HG03103 (cell line): ENCODE data around the gene SPEG.
A peak's percentile ranks its signal among the peaks of the same experiment; 100 is the strongest.

ENCODE experiments used
- ATAC-seq: cut with Tn5 transposase; IDR thresholded peaks from one replicate; pipeline ENCODE4 v1.9.1; 2021; ENCODE audit warnings: low read depth; ENCODE audit not compliant: unreplicated experiment

The SPEG gene

DNA sequence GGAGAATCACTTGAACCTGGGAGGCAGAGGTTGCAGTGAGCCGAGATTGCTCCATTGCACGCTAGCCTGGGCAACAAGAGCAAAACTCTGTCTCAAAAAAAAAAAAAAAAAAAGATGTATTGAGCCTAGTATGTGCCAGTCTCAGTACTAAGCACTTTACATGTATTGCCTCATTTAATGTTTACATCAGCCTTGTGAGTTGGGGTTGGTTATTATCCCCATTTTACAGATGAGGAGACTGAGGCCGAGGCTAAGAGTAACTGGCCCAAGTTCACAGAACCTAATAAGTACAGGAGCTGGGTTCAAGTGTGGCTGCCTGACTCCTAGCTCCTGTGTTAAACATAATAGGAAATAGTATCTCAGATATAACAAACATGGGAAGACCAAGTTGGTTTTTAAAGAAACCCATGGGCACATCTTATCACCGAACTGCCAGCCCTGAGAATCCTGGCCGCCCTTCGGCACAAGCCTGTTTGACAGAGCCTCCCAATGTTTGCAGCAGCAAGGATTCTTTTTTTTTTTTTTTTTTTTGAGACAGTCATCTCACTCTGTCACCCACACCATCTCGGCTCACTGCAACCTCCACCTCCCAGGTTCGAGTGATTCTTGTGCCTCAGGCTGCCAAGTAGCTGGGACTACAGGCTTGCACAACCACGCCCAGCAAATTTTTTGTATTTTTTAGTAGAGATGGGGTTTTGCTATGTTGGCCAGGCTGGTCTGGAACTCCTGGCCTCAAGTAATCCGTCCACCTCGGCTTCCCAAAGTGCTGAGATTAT, 39.8 kb downstream of the SPEG start:
- ATAC-seq: no peak

DNA sequence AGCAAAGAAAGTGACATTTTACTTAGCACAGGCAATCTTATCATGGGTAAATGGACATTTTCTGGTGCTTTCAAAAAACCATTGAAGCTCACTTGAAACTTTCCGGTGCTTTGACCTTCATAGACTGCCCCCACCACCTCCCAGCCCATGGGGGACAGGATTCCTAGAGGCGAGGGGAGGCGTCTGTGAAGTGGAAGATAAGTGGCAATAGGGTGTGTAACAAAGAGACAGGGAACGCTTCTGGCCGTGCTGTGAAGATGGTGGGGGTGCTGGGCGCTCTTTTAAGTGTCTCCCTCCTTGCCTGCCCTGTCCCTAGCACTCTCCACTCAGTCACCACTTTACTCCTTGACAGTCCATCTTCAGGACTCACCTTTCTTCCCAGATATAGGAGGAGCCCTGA, 40.6 kb downstream of the SPEG start:
- no peak for ATAC-seq

DNA sequence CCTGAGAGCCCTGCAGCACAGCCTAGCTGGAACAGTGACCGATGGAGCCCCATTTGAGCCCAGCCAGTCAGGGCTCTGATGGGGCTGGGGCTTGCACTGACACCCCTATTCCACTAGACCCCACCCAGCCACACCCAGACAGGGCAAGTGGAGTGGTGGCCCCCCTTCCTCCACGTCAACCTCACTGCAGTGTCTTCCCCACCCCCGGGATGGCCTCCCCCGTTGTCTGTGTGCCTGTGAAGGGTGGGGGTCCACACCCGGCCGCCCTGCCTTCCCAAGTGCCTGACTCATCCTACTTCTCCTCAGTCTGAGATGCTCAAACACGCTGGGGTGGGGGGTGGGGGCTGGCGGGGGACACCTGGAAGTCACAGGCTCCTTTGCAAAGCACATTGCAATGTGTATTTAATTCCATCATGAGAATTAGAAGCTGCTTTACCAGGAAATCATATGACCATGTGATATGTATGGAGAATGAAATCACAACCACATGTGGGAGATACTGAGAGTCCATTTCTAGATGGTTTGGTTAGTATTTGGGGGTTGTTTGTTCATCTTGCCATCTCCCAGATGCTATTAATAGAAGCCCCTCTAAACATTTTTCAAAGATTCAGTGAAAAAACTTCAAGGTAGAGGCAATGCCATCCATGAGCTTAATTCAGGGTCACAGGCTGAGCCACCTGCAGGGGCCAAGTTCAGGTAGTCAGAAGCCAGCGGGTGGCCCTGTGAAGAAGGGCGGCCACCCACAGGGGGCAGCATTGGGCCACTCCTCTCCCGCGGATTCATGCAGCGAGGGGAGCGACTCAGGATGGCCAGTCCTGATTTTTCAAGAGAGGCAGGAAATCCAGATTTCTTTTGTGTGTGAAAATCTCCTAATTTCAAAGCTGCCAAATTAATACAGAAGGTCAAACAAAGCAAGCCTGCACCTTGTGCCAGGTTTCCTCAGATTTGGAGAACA, 41.3 kb downstream of the SPEG start:
- peak; percentile 62 for ATAC-seq

DNA sequence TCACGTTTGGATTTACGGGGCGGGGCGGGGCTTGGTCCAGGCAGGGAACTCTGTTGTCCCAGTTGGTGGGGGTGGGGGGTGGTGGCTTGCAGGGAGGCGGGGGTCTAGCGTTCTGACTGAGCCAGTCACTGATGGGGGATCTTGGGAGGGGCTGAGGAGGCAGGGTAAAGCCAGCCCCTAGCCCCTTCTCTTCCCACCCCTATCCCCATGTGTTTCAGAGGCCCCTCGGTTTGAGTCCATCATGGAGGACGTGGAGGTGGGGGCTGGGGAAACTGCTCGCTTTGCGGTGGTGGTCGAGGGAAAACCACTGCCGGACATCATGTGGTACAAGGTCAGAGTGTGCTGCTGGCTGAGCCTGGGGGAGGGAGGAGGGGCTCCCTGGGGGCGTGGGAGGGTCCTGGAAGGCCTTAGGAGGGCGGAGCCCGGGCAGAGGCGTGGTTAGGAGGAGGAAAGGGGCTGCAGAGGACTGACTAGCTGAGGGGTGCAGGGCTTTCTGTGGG, 42.1 kb downstream of the SPEG start:
- no peak for ATAC-seq

DNA sequence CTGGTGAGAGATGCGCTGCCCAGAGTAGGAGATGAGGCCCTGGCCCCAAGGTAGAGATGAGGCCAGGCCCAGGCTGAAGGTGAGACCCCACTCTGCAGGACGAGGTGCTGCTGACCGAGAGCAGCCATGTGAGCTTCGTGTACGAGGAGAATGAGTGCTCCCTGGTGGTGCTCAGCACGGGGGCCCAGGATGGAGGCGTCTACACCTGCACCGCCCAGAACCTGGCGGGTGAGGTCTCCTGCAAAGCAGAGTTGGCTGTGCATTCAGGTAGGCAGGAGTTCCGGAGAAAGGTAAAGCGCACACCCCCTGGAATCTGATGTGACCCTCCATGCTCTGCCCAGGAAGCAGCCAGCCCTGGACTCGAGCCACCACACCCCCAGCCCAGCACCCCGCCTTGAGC, 42.5 kb downstream of the SPEG start:
- ATAC-seq: no peak

DNA sequence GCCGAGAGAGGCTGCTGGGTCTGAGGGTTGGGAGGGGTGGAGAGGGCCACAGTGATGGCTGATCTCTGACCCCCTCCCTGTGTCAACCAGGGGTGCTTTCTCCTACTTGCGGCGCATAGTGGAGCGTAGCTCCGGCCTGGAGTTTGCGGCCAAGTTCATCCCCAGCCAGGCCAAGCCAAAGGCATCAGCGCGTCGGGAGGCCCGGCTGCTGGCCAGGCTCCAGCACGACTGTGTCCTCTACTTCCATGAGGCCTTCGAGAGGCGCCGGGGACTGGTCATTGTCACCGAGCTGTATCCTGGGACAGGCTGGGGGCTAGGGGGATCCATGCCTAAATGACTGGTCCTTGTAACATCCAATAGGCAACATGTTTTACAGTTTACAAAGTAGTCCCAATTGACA, 43.2 kb downstream of the SPEG start:
- ATAC-seq: no peak

DNA sequence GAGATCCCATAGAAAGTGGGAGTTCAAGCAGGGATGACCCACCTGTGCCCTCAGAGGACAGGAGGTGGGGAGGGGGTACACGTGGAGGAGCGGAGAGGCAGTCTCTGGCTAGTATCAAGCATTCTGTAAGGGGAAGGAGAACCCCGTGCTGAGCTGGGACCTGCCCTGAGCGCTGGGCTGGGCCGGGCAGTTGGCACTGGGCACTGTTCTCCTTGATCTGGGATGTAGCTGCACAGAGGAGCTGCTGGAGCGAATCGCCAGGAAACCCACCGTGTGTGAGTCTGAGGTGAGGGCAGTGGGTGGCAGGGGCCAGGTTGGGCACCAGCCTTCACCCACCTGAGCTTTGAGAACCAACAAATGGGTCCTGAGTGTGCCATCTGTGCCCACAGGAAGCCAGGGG, 44.3 kb downstream of the SPEG start:
- no peak for ATAC-seq

DNA sequence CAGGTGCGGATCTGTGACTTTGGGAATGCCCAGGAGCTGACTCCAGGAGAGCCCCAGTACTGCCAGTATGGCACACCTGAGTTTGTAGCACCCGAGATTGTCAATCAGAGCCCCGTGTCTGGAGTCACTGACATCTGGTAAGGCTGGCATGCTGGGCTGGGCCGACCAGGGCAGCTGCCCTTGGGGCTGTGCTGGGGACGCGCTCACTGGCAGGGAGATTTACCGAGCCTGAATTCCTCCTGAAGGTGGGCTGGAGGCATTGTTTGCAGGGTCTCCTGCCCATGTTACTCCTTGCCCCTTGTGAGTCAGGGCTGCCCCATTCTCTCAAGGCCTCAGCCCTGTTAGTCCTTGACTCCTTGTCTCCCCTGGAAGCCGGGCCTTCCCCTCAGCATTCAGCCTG, 45.4 kb downstream of the SPEG start:
- no peak for ATAC-seq

DNA sequence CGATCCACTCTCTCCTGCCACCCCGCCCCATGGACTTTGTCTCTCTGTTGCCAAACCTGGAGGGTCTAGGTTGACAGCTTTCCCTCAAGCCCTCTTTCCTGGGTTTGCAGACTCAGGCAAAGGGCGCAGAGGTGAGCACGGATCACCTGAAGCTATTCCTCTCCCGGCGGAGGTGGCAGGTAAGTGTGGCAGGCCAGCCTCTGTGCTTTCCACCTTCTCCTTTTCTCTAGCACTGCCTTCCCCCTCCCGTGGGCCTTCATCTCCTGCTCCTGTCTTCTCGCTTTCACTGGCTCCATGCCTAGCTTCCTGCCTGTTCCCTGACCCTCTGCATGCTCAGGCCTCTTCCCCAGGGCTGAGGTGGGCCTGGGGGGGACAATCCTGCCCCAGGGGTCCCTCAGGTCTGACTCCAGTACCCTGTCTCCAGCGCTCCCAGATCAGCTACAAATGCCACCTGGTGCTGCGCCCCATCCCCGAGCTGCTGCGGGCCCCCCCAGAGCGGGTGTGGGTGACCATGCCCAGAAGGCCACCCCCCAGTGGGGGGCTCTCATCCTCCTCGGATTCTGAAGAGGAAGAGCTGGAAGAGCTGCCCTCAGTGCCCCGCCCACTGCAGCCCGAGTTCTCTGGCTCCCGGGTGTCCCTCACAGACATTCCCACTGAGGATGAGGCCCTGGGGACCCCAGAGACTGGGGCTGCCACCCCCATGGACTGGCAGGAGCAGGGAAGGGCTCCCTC, 48.2 kb downstream of the SPEG start:
- no peak for ATAC-seq

DNA sequence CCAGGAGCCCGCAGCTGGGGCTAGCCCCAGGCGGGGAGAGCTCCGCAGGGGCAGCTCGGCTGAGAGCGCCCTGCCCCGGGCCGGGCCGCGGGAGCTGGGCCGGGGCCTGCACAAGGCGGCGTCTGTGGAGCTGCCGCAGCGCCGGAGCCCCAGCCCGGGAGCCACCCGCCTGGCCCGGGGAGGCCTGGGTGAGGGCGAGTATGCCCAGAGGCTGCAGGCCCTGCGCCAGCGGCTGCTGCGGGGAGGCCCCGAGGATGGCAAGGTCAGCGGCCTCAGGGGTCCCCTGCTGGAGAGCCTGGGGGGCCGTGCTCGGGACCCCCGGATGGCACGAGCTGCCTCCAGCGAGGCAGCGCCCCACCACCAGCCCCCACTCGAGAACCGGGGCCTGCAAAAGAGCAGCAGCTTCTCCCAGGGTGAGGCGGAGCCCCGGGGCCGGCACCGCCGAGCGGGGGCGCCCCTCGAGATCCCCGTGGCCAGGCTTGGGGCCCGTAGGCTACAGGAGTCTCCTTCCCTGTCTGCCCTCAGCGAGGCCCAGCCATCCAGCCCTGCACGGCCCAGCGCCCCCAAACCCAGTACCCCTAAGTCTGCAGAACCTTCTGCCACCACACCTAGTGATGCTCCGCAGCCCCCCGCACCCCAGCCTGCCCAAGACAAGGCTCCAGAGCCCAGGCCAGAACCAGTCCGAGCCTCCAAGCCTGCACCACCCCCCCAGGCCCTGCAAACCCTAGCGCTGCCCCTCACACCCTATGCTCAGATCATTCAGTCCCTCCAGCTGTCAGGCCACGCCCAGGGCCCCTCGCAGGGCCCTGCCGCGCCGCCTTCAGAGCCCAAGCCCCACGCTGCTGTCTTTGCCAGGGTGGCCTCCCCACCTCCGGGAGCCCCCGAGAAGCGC, 49.1 kb downstream of the SPEG start:
- no peak for ATAC-seq

DNA sequence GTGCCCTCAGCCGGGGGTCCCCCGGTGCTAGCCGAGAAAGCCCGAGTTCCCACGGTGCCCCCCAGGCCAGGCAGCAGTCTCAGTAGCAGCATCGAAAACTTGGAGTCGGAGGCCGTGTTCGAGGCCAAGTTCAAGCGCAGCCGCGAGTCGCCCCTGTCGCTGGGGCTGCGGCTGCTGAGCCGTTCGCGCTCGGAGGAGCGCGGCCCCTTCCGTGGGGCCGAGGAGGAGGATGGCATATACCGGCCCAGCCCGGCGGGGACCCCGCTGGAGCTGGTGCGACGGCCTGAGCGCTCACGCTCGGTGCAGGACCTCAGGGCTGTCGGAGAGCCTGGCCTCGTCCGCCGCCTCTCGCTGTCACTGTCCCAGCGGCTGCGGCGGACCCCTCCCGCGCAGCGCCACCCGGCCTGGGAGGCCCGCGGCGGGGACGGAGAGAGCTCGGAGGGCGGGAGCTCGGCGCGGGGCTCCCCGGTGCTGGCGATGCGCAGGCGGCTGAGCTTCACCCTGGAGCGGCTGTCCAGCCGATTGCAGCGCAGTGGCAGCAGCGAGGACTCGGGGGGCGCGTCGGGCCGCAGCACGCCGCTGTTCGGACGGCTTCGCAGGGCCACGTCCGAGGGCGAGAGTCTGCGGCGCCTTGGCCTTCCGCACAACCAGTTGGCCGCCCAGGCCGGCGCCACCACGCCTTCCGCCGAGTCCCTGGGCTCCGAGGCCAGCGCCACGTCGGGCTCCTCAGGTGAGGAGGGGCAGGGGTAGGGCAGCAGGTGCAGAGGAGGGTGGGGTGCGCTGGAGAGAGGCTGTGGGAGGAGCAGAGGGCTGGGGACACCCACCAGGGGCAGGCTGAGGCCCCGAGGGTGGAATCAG, 49.9 kb downstream of the SPEG start:
- no peak for ATAC-seq

DNA sequence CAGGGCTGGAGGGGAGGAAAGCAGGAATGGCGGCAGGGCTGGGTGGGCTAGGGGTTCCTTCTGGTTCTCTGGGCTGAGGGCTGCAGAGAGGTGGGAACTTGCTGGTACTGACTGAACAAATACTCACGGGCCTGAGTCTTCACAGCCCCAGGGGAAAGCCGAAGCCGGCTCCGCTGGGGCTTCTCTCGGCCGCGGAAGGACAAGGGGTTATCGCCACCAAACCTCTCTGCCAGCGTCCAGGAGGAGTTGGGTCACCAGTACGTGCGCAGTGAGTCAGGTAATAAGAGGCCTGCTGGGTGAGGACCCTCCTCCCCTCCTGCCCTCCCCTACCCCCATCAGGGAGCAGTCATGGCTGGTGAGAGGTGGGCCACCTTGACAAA, 50.5 kb downstream of the SPEG start:
- no peak for ATAC-seq

DNA sequence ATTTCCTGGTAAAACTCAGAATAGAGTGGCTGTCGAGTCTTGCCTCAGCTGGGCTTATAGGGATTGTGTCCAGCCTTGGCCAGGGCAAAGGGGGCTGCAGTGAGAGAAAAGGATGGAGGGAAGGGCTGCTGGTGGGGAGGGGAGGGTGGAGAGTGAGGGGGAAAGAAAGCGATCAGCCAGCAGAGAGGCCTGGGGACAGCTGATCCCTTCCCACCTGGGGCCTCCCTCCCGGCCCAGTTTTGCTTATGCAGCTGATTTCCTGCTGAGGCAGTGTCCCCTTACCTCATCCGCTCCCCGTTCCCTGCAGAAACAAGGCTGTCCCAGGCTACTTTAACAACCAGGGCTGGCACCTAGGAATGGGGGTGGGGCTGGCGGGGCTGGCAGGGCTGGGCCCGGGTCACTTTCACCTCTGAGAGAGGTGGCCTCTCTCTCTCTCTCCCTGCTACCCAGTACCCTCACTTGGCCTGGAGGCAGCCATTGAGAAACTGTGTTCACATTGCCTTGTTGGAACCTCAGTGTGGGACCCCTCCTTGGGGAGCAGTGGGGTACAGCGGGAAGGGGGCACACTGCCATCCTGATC, 51.8 kb downstream of the SPEG start:
- ATAC-seq: no peak

DNA sequence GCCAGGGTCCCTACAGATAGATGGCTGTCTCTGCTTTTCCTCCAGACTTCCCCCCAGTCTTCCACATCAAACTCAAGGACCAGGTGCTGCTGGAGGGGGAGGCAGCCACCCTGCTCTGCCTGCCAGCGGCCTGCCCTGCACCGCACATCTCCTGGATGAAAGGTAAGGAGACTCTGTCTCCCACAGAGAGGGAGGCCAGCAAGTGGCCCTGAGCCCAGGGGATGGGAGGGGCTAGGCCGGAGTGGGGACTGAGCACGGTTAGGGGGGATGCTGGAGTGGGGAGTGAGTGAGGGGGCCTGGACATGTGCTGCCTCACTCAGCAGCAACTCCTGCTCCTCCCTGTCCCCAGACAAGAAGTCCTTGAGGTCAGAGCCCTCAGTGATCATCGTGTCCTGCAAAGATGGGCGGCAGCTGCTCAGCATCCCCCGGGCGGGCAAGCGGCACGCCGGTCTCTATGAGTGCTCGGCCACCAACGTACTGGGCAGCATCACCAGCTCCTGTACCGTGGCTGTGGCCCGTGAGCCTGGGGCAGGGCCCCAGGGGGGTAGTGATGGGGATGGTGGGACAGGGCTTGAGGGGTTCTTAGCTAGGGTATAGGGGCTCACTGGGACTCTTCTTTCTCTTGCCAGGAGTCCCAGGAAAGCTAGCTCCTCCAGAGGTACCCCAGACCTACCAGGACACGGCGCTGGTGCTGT, 53.7 kb downstream of the SPEG start:
- no peak for ATAC-seq

DNA sequence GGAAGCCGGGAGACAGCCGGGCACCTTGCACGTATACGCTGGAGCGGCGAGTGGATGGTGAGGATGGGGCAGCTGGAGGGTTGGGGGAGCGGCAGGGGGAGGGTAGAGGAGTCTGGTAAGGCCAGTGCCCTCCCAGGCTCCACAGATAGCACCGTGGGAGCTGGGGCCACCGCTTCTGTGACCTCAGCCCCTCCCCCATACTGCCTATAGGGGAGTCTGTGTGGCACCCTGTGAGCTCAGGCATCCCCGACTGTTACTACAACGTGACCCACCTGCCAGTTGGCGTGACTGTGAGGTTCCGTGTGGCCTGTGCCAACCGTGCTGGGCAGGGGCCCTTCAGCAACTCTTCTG, 54.2 kb downstream of the SPEG start:
- ATAC-seq: no peak

DNA sequence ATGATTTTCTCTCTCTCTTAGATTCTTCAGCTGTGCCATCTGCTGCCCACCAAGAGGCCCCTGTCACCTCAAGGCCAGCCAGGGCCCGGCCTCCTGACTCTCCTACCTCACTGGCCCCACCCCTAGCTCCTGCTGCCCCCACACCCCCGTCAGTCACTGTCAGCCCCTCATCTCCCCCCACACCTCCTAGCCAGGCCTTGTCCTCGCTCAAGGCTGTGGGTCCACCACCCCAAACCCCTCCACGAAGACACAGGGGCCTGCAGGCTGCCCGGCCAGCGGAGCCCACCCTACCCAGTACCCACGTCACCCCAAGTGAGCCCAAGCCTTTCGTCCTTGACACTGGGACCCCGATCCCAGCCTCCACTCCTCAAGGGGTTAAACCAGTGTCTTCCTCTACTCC, 54.7 kb downstream of the SPEG start:
- no peak for ATAC-seq

DNA sequence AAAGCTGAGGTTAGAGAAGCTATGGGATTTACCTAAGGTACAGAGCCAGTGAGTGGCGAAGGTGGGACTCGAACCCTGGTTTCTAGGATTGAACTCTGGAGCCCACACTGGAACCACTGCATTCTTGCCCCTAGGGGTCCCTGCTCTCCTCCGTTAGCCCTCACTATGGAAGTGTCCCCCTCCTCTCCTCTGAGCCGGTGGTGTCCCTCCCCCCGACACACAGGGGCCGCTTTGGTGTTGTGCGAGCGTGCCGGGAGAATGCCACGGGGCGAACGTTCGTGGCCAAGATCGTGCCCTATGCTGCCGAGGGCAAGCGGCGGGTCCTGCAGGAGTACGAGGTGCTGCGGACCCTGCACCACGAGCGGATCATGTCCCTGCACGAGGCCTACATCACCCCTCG, 55.5 kb downstream of the SPEG start:
- no peak for ATAC-seq

DNA sequence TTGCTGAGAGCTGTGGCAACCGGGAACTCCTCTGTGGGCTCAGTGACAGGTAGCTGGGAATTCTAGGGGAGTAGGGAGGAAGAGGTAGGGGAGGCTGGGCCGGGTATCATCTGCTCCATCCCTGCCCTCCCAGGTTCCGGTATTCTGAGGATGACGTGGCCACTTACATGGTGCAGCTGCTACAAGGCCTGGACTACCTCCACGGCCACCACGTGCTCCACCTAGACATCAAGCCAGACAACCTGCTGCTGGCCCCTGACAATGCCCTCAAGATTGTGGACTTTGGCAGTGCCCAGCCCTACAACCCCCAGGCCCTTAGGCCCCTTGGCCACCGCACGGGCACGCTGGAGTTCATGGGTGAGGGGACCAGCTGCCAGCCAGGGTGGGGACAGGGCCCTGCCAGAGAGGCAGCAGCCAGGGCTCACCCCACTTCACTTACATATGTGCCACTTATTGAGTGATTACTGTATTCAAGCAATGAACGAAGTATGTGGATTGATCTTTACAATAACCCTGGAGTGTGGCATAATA, 56.0 kb downstream of the SPEG start:
- no peak for ATAC-seq
